Measurements from ENCODE around the gene EDRF1.

Gene EDRF1

GRCh38 chr10:125768219-125768855, 48.8 kb downstream of the EDRF1 start:
- DNase-seq, result no peak

- no peak for DNase-seq
Observed at GRCh38 chr10:125769175-125769574, 49.7 kb downstream of the EDRF1 start.

DNA sequence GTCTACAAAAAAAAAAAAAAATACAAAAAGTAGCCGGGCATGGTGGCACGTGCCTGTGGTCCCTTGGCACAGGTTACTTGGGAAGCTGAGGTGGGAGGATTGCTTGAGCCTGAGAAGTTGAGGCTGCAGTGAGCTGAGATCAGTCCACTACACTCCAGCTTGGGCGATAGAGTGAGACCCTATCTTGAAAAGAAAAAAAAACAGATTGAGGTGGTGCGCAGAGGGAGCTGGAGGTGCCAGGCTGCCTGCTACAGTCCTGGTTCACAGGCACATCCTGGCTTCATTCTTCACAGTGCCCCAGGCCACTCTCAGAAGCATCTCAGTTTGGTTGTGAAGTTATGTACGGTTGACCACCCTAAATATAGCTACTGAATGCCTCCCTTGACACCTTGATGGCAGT, 51.3 kb downstream of the EDRF1 start:
- no peak for DNase-seq

DNA sequence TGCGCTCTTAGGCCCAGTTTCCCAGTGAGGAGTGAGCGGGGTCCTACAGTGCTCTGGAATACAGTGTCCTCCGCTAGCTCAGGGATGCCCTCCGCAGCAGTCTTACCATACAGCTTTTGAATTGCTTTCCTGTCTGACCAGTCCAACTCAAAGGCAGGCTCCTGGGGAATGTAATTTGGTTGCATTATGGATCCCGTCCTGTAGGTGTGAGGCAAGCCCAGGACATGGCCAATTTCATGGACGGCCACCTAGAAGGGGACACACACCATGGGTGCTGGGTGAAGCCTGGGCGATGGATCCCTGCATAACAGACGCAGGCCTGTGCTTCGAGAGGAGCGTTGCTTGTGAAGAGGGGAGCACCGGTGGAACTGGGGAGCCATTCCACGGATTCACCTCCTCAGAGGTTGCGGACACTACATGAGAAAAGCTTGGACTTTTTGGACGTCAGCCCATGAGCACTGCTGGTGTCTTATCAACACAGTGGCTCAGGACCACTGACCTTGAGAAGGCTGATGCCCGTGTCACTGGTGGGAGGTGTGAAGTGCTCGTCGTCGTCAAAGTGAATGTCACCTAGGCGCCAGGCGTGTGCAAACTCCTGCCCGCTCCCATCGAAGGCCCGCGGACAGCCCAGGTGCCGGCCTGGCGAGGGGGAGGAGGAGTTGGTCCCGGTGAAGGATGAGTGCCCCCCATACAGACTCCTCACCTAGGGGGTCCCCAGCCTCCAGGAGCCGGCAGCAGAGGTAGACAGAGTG, 52.8 kb downstream of the EDRF1 start:
- no peak for DNase-seq

GRCh38 chr10:125772864-125773180, 53.3 kb downstream of the EDRF1 start:
- DNase-seq, result no peak

- no peak for DNase-seq
Observed at GRCh38 chr10:125773687-125774543, 54.4 kb downstream of the EDRF1 start.

- no peak for DNase-seq
Observed at GRCh38 chr10:125774581-125775191, 55.2 kb downstream of the EDRF1 start.

GRCh38 chr10:125775491-125776106, 56.1 kb downstream of the EDRF1 start, which contains the start of gene MMP21:
TSS of gene MMP21 (minus strand) at chr10:125775821. CDS start at chr10:125775821, 0 bp downstream.
- DNase-seq, result no peak

GRCh38 chr10:125777806-125778205, 58.3 kb downstream of the EDRF1 start:
- DNase-seq, result no peak

GRCh38 chr10:125778556-125778955, 59.0 kb downstream of the EDRF1 start:
- no peak for DNase-seq

- no peak for DNase-seq
Observed at GRCh38 chr10:125779403-125780327, 60.2 kb downstream of the EDRF1 start.

DNA sequence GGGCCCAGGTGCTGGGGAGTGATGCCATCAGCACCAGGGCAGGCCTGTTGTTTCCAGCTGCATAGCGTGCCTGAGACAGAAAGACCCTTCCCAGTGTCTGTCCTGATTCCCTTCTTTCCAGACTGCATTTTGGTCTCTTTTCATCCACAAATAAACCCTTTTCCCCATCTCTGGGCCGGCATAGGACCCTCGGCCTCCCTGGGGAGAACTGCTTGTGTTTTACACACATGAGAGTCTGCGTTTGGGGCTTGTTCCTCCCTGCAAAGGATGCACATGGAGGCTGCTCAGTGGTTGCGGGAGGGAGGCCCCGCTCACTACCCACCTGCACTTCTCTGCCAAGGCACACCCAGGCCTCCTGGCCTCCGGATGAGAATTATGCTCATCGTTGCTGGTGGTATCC, 61.9 kb downstream of the EDRF1 start:
- no peak for DNase-seq

- DNase-seq, result no peak
Observed at GRCh38 chr10:125782054-125782453, 62.5 kb downstream of the EDRF1 start.

DNA sequence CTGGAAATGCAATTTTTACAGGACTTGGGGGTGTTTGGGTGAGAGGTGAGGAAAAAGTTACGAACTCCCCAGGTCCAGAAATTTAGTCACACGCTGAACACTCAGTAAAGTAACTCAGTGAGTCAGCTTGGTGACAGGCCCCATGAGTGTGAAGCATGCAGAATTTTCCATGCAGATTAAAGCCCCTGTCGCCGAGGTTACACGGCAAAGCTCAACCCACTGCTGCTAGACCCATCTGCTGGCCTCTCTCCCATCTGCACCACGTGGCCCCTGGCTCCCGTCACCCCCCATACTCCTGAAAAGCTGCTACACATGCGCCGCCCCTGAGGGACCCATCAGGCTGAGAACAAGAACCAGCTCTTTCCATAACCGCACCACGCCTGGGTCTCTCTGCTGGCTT, 63.1 kb downstream of the EDRF1 start:
- no peak for DNase-seq

GRCh38 chr10:125783408-125783807, 63.9 kb downstream of the EDRF1 start:
- DNase-seq, result no peak

- no peak for DNase-seq
Observed at GRCh38 chr10:125783957-125784356, 64.4 kb downstream of the EDRF1 start.

GRCh38 chr10:125785791-125786190, 66.3 kb downstream of the EDRF1 start:
- no peak for DNase-seq

DNA sequence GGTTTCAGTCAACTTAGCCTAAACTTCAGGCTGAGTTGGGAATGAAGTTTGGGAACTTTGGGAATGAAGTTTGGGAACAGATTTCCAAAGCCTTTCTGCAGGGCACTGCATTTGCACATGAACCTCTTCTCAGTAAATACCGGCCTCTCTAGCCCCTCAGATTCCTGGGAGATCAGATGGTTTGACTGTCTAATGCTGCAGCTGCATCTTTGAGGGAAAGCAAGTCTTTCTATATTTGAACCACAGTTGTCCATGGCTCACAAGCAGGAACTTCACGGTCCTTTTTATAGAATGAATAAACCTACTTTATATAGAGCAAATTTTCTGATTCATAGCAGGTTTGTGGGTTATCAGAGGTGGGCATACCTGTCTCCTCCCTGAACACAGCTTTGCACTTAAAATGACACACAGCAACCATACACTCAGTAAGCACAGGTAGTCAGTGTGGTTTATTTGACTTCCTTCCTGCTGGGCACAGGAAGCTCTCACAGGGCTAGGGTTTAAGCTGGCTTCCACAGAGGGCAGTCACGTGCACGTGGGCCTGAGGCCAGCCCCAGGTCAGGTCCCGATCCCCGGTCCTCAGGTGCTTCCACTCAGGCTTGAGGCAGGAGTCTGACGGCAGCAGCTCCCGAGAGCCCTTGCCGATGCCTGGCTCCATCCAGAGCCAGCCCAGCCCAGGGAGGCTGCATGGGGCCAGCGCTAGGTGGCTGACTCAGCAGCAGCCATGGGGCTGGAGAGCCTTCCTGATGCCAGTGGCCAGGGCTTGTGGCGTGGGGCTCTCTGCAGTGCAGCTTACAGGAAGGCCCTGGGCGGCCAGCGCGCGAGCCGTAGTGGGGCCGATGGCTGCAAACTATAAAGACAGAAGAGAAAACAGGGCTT, 68.9 kb downstream of the EDRF1 start:
- DNase-seq, result no peak

GRCh38 chr10:125792342-125793300, 73.1 kb downstream of the EDRF1 start:
- DNase-seq, result no peak
